ENCODE data around the gene SLC9A1.
"Not testable (repeated sequence)": the region's sequence is repeated elsewhere in the genome, so short reads cannot be mapped to it uniquely, and the experiment has no call there.

Gene SLC9A1

GRCh38 chr1:27130798-27131197 is 24.1 kb downstream of the SLC9A1 start:
- no peak for DNase-seq

GRCh38 chr1:27129225-27129624 is 25.7 kb downstream of the SLC9A1 start:
- DNase-seq, result no peak

DNA sequence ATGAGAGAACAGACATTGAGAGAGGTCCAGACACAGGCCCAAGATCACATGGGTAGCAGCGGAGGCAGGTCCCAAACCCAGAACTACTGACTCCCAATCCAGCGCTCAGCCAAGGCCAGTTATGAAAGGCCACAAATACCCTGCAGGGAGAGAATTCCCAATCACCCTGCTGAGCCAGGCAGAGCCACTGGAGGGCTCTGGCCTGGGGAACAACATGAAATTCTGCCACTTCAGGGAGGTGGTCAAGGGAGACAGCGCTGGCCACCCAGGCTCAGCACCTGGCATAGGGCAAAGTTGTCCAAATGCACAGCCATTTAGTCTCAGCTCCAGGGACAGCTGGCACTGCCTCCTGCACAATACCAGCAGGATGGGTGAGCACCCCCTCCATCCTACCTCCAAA is 27.5 kb downstream of the SLC9A1 start:
- no peak for DNase-seq

GRCh38 chr1:27126391-27126790 is 28.5 kb downstream of the SLC9A1 start:
- DNase-seq, result no peak

DNA sequence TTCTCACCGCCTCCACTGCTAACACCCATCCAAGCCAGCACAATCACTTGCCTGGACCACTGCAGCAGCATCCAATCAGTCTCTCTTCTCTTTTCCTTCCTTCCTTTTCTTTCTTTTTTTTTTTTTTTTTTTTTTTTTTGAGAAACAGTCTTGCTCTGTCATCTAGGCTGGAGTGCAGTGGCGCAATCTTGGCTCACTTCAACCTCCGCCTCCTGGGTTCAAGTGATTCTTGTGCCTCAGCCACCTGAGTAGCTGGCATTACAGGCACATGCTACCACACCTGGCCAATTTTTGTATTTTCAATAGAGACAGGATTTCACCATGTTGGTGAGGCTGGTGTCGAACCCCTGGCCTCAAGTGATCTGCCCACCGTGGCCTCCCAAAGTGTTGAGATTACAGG is 29.8 kb downstream of the SLC9A1 start:
- DNase-seq, result not testable (repeated sequence)

DNA sequence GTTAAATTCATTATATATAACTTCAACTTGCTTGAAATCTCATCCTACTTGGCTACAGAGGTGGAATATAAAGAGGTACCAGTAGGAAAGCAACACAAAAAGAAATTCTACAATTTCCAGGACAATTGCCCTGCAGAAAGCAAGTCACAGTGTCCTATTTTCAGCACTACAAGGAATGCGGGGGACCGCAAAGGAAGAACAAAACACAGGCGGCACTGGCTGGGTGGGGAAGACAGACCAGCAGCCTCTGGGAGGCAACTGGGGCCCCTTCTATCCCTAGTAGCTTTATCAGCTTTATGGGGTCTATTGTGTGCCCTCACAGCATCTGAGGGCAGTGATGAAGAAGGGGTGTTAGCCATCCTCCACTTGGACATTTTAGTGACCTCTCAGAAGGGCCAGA is 30.5 kb downstream of the SLC9A1 start:
- no peak for DNase-seq

DNA sequence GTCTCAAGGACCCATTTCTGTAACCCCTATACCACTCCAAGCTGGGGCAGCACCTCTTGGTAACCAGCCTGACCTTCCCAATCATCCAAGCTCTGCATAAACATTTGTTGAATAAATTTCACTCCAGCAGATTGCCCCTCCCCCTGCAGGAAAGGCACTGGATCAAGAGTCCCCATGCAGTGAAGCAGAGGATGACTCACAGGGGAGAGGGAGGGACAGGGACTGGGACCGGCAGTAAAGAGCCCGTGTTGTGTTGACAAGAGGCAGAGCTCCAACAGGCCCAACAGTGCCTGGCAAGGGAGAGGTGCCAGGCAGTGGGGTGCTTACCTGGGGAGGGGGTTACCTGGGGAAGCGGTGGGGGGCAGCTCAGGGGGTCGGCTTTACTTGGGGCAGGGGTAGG is 32.3 kb downstream of the SLC9A1 start:
- no peak for DNase-seq

GRCh38 chr1:27120854-27121253 is 34.1 kb downstream of the SLC9A1 start:
- no peak for DNase-seq

GRCh38 chr1:27118440-27118689 is 36.6 kb downstream of the SLC9A1 start:
- DNase-seq, result no peak

DNA sequence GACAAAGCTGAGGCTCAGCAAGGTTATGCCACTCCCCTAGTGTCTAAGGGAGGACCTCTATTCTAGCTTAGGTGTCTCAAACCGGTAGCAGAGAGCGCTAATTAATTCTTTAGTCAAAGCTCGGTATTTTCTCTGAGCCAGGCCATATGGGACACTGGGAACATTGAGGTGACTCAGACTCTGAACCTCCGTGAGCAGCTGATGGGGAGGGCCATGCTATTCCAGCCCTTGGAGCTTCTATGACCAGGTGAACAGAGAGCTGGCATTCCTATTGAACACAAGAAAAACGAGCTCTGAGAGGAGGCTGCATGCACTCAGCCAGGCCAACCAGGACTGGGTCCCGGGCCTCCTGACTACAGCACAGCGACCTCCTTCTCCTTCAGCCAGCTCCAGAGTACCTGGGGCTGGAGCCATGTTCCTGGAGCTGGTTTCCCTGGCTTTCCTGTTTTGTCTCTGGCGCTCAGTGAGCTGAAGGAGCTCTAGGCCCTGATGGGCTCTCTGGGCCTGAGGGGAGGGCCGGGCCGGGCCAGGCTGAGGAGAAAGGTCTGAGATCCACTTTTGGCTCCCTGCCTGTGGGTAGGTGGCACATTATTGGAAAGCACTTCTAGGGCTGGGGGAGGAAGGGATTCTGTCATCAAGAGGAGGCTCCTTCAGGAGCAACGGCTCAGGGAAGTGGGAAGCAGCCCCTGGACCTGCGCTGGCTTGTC is 37.0 kb downstream of the SLC9A1 start:
- DNase-seq, result no peak

DNA sequence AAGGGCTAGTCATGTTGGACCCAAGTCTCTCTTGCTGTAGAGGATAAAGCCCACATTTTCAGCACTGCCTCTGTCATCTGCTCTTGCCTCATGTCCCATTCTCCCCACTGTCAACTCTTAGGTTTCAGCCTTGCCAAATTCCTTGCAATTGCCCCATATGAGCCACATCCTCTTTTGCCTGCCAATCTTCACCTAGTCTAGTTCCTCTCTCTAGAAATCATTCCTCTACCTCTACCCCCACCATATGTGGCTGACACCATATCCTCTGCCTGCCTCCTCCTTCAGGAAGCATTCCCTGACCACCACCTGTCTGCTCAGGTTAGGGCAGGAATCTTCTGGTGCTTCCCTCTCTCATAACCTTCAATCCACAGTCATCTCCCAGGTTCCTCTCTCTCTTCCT is 38.2 kb downstream of the SLC9A1 start:
- DNase-seq, result no peak

DNA sequence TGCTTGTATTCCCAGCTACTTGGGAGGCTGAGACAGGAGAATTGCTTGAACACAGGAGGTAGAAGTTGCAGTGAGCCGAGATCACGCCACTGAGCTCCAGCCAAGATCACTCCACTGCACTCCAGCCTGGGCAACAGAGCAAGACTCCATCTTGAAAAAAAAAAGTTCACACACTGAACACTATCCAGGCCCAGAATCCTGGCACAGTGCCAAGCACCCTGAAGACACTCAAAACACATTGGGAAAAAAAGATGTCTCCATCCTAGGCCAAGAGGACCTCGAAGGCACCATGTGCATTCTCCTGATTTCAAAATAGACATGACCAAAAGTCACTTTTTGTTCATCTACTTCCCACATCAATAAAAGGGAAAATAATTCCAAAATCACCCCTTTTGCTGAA is 38.7 kb downstream of the SLC9A1 start:
- no peak for DNase-seq

DNA sequence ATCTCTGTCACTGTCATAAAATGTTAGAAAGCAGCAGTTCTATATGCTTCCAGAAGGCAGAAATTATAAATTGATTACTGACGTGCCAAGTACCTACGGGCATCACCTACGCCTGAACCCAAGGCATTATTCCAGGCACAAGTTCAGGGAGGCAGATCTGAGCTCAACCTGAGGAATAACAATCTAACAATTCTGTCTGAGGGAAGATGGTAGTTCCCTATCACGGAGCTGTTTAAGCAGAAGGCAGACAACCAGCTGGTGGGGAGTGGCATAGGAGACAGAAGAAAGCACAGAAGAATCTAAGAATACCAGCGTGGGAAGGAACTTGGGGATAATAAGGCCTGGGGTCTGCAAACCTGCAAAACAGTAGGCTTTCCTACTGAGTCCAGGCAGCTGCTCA is 40.4 kb downstream of the SLC9A1 start:
- no peak for DNase-seq

DNA sequence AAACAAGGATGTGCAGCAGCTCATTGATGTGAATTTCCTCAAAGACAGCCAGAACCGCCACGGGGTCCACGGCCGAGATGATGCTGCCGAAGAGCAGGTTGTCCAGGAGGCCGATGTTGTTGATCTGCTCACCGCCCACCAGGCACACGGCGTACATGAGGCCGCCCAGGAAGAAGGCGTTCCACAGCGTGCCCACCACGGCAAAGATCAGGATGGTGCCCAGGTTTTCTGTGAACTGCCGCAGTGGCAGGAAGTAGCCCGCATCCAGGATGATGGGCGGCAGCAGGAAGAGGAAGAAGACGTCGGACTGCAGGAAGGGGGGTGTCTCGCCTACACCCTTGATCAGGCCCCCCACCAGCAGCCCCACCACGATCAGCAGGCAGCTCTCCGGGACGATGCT is 41.1 kb downstream of the SLC9A1 start:
- DNase-seq, result no peak

GRCh38 chr1:27111626-27112573 is 43.0 kb downstream of the SLC9A1 start:
- peak; percentile 62 for DNase-seq

DNA sequence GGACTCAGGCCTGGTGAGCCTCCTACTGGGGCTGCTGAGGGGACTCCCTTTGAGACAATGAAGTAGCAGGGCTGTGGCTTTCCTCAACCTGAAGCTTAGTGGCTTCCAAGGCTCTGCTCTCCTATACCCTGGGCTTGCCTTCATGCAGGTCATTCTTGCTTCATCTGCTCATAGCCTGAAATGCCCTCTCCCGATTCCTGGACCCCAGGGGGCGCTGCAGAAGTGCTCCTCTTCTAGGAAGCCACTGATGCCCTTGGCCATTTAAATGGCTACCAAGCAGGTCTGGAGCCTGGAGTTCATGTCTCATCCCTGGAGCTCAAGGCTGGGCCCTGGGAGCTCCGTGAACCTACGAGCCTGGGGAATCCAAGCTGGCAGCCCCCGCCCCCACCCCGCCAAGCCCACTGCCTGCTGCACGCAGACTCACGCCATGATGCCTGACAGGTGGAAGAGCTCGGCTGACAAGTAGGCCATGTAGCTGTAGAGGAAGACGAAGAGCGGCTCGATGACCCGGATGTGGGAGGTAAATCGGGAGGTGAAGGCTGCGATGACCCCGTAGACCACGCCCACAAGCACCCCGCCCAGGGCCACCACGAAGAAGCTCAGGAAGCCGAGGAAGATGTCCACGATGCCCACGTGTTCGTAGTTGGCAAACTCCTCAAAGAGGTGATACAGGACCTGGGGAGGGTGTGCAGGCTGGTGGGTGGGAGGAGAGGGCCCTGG is 45.7 kb downstream of the SLC9A1 start:
- DNase-seq, result no peak

DNA sequence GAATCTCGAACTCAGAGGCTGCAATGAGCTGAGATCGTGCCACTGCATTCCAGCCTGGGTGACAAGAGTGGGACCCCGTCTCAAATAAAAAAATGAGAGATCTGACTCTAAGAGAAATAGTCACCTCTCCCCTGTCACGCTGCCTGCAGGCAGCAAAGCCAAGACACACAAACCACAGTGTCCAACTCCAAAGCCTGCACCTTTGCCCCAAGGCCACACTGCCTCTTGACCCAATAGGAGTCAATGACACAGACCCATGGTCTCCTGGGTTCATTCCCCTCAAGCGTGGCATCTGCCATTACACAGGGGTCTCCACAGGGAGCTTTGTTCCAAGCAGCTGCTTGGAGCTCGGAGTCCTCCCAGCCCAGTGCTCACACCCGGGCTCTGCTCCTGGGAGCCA is 46.3 kb downstream of the SLC9A1 start:
- no peak for DNase-seq

DNA sequence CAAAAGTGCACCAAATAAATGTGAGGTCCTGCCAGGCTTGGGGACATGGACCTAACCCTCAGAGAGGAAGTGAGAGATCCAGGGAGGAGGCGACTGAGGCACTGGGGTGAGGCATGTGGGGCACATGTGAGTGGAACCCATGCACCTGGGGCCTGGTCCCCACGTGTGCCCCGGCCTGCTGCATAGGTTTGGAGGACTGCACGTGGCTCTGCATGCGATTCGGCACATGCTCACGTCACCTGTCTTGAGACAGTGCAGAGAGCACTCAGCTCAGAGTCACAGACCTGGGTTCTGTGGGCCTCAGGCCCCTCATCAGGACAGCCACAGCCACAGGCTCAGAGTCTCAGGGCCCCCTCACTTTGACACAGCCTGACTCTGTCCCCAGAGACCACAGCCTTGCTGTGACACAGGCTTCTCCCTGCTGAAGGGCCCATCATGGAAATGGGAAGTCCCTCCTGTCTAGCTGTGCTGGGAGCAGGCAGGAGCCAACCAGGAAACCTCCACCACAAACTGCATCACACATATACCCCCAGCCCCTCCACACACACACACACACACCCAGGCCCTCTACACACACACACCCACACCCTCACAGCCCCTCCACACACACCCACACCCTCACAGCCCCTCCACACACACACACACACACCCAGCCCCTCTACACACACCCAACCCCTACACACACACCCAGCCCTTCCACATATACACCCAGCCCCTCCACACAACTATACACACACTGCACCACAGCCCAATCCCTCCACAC is 48.2 kb downstream of the SLC9A1 start:
- DNase-seq, result no peak

DNA sequence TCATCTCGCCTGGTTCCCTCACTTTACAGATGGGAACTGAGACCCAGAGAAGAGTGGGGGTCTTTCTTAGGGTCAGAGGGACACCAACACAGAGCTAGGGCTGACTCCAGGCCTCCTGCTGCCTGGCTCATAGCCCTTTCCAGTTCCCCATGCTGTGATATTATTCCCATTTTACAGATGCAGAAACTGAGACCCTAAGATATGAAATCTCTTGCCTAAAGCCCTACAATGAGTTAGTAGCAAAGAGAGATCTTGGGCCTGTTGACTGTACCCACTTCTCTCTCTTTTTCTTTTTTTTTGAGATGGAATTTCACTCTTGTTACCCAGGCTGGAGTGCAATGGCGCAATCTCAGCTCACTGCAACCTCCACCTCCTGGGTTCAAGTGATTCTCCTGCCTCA is 49.9 kb downstream of the SLC9A1 start:
- DNase-seq, result no peak

GRCh38 chr1:27103498-27103897 is 51.4 kb downstream of the SLC9A1 start:
- no peak for DNase-seq

GRCh38 chr1:27102707-27103468 is 52.0 kb downstream of the SLC9A1 start:
- peak; percentile 88 for DNase-seq

- DNase-seq, result no peak
These were observed 52.7 kb downstream of the SLC9A1 start for GRCh38 chr1:27102134-27102706.

All from activated T-cell treated with anti-CD3 and anti-CD28 coated beads, Interleukin-2, amount 50 U/mL, for 1 hour (primary cell).